OCI-M1 (cell line): ENCODE data around the gene AFTPH.

Experiments
- DNase-seq: peaks from one replicate; lab custom pipeline; 2025; lab: John Stamatoyannopoulos, UW

AFTPH gene

DNA sequence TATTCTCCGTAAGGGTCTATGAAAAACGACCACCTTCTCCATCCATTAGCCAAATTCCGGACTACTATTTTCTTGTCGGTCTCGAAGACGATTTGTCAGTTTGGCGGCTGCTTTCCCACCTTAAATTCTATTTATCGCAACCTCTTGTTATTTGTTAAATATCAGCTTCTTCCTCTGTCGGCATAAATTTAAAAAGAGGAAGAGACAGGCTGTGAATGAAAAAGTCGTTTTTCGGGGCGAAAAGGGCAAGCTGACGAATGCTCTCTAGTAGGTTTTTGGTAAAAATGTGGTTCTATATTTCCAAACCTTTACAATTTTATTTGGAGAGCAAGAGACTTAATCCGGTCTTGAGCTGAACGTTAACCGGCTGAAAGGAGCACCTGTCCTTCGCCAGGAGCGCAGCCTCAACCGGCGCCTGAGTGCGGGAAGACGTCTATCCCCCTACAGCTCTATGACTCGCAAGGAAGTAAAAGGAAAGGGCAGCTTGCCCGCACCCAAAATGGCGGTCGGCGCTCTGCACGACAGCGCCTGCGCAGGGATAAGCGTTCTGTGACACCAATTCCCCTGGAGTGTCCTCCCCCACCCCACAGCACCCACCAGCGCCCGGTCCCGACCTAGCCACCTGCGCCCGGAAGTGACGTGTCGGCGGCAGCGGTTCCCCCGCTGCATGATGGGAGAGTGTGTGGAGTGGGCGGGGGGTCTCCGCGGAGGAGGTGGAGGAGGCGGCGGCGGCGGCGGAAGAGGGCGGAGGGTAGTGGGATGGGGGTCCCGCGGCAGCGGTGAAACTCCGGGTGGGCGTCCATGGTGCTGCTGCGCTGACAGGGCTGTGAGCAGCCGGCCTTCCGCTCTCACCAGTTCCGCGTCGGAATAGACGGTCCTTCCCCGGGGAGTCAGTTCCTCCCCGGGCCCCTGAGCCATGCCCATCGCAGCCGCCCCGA lies at the start of gene AFTPH:
Gene AFTPH, plus strand, starts transcription at position 663 of the 938 bp plus-strand sequence. CDS start 27,147 bp downstream, outside the sequence.
- DNase-seq, result peak; percentile 96

- no peak for DNase-seq
Observed at GRCh38 chr2:64474636-64475035, 49.5 kb upstream of the AFTPH start.

DNA sequence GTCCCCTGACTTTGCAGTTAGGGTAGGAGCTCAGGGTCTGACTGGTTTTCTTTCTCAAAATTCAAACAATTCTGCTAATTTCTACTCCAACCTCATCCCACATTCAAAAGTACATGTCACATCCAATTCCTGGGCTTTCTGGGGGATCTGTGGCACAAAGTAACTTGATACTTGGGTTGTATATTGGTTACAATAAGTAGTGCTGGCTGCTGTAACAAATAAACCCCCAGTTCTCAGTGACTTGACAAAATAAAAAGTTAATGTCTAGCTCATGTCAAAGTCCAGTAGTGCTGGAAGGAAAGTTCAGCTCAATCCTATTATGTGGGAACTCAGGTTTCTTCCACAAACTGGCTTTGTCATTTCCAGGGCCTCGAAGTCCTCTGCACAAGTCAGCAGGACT lies 47.1 kb upstream of the AFTPH start:
- no peak for DNase-seq

GRCh38 chr2:64477979-64478378 lies 46.1 kb upstream of the AFTPH start:
- DNase-seq, result no peak

DNA sequence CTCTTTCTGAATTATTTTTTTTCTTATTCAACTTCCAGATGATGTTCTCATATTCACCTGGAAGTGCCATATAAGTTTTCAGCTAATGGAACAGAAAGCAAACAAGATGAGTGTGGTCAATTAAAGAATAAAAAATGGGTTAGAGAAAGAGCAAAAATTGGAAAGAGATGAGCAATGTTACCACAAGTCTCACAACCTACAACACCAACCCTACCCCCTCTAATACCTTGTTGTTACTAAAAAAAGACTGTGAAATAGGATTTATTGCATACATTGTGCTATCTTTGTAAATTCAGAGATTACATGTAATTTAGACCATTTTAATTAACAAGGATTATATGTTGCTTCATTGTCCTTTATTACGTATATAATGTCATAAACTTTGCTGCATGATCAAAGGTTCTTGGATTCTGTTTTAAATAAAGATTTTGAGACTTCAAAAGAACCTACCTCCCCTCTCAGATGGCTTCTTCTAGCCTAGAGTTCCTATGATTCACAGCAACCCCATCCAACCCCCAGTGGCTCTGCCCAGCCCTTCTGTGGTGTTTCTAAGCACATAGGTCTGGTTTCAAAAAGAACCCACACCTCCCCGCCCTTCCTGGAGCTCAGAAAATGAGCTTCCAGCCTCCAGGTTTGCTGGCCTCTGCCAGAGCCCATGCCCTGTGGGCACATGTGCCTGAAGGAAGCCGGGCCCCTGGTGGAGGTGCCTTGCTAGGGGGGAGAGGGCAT lies 45.5 kb upstream of the AFTPH start:
- DNase-seq, result no peak

GRCh38 chr2:64479259-64480117 lies 44.6 kb upstream of the AFTPH start:
- DNase-seq, result no peak

GRCh38 chr2:64481665-64482064 lies 42.5 kb upstream of the AFTPH start:
- DNase-seq, result no peak

DNA sequence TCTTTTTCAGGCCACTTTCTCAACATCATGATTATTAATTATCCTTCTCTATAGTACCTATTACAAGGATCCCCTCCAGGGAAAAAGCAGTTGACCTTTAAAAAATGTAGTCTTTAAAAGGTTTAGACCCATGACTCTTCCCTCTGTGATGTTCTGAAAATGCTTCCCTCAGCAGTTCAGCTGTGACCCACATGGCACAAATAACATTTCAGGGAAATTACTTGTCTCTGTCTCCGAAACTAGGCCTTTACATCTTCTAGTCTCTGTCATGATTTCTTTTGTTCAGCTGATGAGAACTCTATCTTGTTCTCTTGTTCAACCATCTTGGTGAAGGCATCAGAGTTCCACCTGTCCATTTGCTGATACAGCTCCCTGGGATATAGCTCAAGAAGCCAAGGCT lies 41.9 kb upstream of the AFTPH start:
- no peak for DNase-seq

GRCh38 chr2:64482765-64483504 lies 41.2 kb upstream of the AFTPH start:
- DNase-seq, result no peak

DNA sequence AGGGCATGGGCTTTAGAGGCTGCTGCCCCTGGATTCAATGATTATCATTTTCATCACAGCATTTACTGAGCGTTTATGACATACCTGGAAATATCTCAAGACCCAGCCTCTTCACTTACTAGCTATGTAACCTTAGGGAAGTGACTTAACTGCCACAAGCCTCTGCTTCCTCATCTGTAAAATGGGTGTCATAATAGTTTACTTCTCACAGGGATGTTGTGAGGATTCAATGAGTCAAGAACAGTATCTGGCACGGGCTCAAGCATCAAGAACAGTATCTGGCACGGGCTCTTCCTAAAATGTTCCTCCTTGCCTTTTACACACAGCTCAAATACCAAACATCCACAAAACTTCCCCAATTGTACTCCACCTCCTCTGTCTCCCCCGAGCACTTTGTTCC lies 38.8 kb upstream of the AFTPH start:
- no peak for DNase-seq

- no peak for DNase-seq
Observed at GRCh38 chr2:64485961-64486360, 38.2 kb upstream of the AFTPH start.

GRCh38 chr2:64487256-64488049 lies 36.7 kb upstream of the AFTPH start:
- no peak for DNase-seq

- DNase-seq, result peak; percentile 70
Observed at GRCh38 chr2:64488050-64488974, 35.8 kb upstream of the AFTPH start.

DNA sequence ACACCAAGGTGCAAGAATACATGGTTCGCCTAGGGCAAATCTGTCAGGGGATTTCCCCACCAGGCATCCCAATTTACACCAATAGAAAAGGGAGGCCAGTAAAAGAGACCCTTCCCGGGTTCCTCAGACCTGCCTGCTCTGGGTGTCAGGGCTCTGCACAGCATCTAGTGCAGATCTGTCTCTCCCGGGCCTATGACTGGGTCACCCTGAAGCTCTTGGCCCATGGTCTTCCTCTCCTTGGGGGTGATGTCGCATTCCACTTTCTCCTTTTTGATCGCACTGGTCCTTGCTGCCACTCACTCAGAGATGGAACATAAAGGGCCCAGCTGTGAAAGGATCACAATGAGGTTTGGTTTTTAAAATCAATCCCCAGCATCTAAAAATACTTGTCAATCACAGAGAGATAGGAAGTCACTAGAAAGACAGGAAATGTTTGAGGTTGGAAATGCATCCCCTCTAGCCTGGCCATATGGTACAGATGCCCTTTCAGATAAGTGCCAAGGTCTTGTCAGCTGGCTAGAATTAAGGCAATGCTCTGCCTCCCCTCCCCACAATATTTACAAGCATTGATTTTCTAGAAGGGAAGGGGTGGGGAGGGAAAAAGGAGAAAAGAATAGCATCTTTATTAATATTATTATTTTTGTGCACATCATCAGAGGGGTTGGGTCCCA lies 34.9 kb upstream of the AFTPH start:
- DNase-seq, result no peak

DNA sequence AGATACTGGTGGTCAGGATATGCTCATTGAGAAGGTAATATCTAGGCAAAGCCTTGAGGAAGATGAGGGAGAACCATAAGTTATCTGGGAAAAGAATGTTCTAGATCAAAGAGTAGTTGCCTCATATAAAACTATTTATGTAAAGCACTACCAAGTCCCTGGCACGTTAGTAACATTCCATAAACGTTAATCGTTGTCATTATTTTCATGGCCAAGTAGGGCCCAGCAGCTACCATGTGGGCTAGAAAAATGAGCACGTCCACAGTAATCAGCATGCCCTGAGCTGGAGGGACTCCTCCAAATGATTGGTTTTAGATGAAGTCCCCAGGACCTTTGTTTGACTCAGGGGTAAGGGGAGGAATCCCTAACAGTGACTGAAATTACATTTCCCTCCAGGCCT lies 32.7 kb upstream of the AFTPH start:
- DNase-seq, result no peak

- DNase-seq, result no peak
Observed at GRCh38 chr2:64492272-64492671, 31.9 kb upstream of the AFTPH start.

DNA sequence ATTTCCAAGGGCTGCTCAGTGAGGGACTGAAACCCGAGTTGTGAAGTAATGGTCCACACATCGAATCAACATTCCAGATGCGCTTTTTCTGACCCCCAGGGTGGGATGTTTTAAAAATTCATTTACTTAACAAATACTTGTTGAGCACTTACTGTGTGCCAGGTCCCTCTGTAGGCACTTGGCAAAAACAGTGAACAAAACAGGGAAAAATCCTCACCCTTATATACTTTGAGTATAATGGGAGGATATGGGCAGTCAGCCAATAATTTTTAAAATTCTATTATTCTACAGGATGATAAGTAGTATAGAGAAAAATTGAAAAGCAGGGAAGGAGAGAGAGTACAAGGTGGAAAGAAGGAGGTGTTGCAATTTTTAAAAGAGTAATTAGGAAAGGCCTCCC lies 31.3 kb upstream of the AFTPH start:
- DNase-seq, result no peak

- peak; percentile 16 for DNase-seq
Observed at GRCh38 chr2:64493788-64494187, 30.3 kb upstream of the AFTPH start.

GRCh38 chr2:64498438-64498837 lies 25.7 kb upstream of the AFTPH start:
- DNase-seq, result no peak
